ENCODE measurements around the gene PTGIR. TPM values are rescaled to one million over a fixed set of nuclear protein-coding genes. Genes with fewer than 3 reads are reported as not detected.

Gene PTGIR
- total RNA-seq, 2 experiments from 2014 or later, result 24.2 to 24.8 TPM

GRCh38 chr19:46621191-46622117, 3.4 kb downstream of the PTGIR start:
- ChIA-PET CTCF (interaction anchor here (0.8 to 1.3 kb wide), 5 partner anchors 7 to 51 kb away, joined by 3 to 4 read pairs (median 3); no protein-coding TSS in a partner anchor), POLR2A (no interaction called here)

- POLR2A ChIA-PET, result interaction anchor here (1.3 kb wide), 1 partner anchor 9 kb away, joined by 3 read pairs; no protein-coding TSS in a partner anchor
- CTCF ChIA-PET, result interaction anchor here (0.8 to 2.5 kb wide), 2 partner anchors 9 to 108 kb away, joined by 4 to 9 read pairs; no protein-coding TSS in a partner anchor
These were observed 4.2 kb downstream of the PTGIR start for GRCh38 chr19:46620716-46621115.

DNA sequence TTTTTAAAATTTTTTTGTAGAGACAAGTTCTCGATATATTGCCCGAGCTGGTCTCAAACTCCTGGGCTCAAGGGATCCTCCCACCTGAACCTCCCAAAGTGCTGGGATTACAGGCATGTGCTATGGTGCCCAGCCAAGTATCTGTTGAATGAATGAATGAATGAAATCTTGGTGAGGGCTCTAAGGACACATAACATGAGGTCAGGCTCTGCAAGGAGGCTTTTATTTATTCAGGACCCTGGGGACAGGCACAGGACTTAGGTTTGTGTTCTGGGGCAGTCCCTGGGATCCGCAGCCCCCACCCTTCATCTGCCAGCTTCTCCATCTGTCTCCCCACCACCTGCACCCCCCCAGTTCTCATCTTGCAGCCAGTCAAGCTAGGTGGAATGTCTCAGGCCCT, 4.6 kb downstream of the PTGIR start:
- CTCF ChIA-PET, result interaction anchor here (2.5 to 10.1 kb wide), 2 partner anchors 41 to 108 kb away, joined by 9 to 112 read pairs; partner anchors contain the start of gene DACT3

GRCh38 chr19:46618670-46619231, 6.1 kb downstream of the PTGIR start:
- ChIA-PET CTCF (interaction anchor here (1.0 to 10.1 kb wide), 3 partner anchors 9 to 110 kb away, joined by 3 to 112 read pairs (median 9); partner anchors contain the start of gene DACT3), POLR2A (no interaction called here)

More for the DNA sequence above, 4.6 kb downstream of the PTGIR start:
- POLR2A ChIA-PET, result interaction anchor here (1.3 kb wide), 1 partner anchor 9 kb away, joined by 3 read pairs; no protein-coding TSS in a partner anchor

DNA sequence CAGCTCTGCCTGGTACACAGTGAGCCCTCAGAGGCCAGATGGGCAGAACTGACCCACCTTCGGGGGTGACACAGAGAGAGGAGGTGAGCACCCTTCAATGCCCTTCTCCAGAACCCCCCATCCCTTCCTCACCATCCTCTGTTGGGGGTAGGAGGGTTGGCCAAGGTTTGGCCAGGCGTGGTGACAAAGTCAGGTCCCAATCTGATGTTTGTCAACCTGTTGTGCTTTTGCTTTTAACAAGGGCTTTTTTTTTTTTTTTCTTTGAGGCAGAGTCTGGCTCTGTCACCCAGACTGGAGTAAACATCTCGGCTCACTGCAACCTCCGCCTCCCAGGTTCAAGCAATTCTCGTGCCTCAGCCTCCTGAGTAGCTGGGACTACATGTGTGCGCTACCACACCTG, 7.3 kb downstream of the PTGIR start:
- POLR2A ChIA-PET, result interaction anchor here (0.6 kb wide), 1 partner anchor 16 kb away, joined by 4 read pairs; no protein-coding TSS in a partner anchor
- CTCF ChIA-PET, result interaction anchor here (1.0 to 10.1 kb wide), 3 partner anchors 15 to 44 kb away, joined by 3 to 112 read pairs (median 11); partner anchors contain the start of genes CALM3 and DACT3

DNA sequence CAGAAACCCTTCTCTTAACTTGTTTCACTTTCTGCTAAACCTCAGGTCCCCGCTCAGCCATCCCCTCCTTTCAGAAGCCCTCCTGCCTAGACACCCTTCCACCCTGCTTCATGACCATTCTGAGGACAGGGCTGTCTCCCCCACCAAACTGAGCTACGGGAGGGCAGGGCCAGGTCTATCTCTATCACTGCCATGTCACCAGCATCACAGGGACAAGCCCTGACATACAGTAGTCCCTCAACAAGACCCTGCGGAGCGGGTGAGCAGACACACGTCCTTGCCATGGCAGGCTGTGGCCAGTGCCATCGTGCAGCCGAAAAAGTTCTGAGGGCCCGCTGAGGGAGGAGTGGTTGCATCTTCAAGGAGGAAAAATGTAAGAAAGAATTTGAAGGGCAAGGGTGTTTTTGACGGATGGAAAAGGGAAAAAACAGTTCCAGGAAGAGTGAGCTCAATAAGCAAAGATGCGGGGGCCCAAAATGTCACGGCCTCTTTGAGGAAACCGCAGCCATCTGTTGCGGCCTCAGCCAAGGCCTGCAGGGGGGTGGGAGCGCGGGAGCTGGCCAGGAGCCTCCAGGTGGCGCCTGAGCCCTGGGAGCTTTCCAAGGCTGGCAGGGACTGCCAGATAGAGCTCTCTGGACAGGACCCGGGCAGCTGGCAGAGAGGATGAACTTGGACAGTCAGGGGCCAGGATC, 8.1 kb downstream of the PTGIR start:
- CTCF ChIA-PET, result interaction anchor here (0.6 to 10.1 kb wide), 6 partner anchors 11 to 222 kb away, joined by 3 to 112 read pairs (median 5); partner anchors contain the start of genes CALM3 and DACT3
- POLR2A ChIA-PET, result interaction anchor here (0.9 kb wide), 1 partner anchor 16 kb away, joined by 3 read pairs; no protein-coding TSS in a partner anchor

- ChIA-PET CTCF (interaction anchor here (0.7 to 10.1 kb wide), 5 partner anchors 11 to 222 kb away, joined by 3 to 112 read pairs (median 11); partner anchors contain the start of genes CALM3 and DACT3), POLR2A (interaction anchor here (0.9 kb wide), 1 partner anchor 15 kb away, joined by 3 read pairs; no protein-coding TSS in a partner anchor)
These were observed 8.9 kb downstream of the PTGIR start for GRCh38 chr19:46615966-46616365.

GRCh38 chr19:46614114-46614722, 10.7 kb downstream of the PTGIR start:
- ChIA-PET POLR2A (interaction anchor here (1.1 kb wide), 1 partner anchor 14 kb away, joined by 3 read pairs; no protein-coding TSS in a partner anchor), CTCF (interaction anchor here (0.5 to 10.1 kb wide), 15 partner anchors 8 to 310 kb away, joined by 3 to 112 read pairs (median 4); partner anchors contain the start of genes CALM3 and DACT3)

DNA sequence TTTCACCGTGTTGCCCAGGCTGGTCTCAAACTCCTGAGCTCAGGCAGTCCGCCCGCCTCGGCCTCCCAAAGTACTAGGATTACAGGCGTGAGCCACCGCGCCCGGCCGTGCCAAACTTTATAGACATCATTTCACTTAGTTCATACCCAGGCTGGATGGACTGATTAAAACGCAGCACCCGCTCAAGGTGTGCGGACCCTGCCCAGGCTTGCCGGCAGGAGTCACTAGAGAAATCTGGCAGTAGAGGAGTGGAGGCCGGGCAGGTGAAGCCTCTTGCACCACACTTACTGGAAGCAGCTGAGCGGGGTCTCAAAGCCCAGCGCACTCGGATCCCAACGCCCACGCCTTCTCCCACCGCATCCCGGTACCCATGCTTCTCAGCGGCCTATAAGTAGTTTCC, 11.4 kb downstream of the PTGIR start:
- ChIA-PET POLR2A (interaction anchor here (1.1 kb wide), 1 partner anchor 13 kb away, joined by 3 read pairs; no protein-coding TSS in a partner anchor), CTCF (interaction anchor here (0.7 to 10.1 kb wide), 15 partner anchors 8 to 262 kb away, joined by 3 to 112 read pairs (median 4); partner anchors contain the start of genes CALM3 and DACT3)

GRCh38 chr19:46611776-46612175, 13.1 kb downstream of the PTGIR start:
- POLR2A ChIA-PET, result interaction anchor here (1.0 to 3.1 kb wide), 2 partner anchors 8 to 10 kb away, joined by 3 to 30 read pairs; partner anchors contain the start of gene CALM3
- CTCF ChIA-PET, result interaction anchor here (0.6 to 10.1 kb wide), 10 partner anchors 9 to 229 kb away, joined by 3 to 112 read pairs (median 4); partner anchors contain the start of genes CALM3, DACT3 and GNG8

DNA sequence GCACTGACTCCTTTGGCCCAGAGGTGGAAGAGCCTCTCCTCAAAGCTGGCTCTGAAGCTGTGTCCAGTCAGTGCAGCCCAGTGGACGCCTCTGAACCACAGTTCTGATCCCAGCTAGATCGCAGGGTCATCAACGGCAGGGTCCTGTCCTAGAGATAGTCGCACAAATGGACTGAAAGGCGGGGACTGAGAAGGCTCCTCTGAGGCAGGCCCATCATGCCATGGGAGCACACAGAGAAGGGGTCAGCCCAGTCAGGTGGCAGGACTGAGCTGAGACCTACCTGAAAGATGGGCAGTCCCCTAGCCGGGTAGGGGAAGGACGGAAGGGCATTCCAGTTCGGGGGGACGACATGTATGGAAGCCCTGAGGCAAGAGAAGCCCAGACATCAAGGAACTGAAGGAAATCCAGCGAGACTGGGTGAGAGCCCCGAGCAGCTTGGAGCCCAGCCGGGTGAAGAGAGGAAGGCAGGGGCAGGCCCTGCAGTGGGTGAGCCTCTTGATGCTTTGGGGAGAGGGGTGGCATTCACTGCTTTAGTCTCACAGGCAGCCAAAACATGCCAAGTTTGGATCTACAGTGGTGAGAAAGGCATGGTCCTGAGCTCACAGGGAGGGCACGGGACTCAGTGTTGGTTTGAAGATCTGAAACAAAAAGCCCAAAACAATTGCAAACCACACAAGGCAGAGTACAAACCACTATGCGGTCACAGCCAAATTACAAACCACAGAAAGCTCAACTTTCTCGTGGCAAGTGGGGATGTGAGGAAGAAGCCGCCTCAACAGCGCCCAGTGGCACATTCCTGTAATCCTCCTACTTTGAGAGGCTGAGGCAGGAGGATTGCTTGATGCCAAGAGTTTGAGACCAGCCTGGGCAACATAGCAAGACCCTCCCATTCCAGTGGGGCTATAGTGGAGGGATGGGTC, 13.8 kb downstream of the PTGIR start:
- ChIA-PET POLR2A (interaction anchor here (1.0 to 3.1 kb wide), 2 partner anchors 9 kb away, joined by 3 to 30 read pairs; partner anchors contain the start of gene CALM3), CTCF (interaction anchor here (0.9 to 10.1 kb wide), 5 partner anchors 9 to 229 kb away, joined by 3 to 112 read pairs (median 4); partner anchors contain the start of genes CALM3, DACT3 and GNG8)

DNA sequence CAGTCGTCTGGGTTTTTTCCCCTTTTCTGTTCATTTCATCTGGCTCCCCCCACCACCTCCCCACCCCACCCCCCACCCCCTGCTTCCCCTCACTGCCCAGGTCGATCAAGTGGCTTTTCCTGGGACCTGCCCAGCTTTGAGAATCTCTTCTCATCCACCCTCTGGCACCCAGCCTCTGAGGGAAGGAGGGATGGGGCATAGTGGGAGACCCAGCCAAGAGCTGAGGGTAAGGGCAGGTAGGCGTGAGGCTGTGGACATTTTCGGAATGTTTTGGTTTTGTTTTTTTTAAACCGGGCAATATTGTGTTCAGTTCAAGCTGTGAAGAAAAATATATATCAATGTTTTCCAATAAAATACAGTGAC, 14.5 kb downstream of the PTGIR start:
- ChIA-PET CTCF (interaction anchor here (0.9 to 10.1 kb wide), 5 partner anchors 8 to 51 kb away, joined by 3 to 112 read pairs (median 5); partner anchors contain the start of genes CALM3 and DACT3), POLR2A (interaction anchor here (3.1 kb wide), 1 partner anchor 9 kb away, joined by 30 read pairs; the partner anchor contains the start of gene CALM3)

GRCh38 chr19:46609511-46610412, 15.1 kb downstream of the PTGIR start:
- POLR2A ChIA-PET, result interaction anchor here (0.7 to 3.1 kb wide), 2 partner anchors 8 to 9 kb away, joined by 3 to 30 read pairs; partner anchors contain the start of gene CALM3
- CTCF ChIA-PET, result interaction anchor here (0.9 to 1.7 kb wide), 3 partner anchors 9 to 52 kb away, joined by 3 to 5 read pairs (median 3); no protein-coding TSS in a partner anchor

DNA sequence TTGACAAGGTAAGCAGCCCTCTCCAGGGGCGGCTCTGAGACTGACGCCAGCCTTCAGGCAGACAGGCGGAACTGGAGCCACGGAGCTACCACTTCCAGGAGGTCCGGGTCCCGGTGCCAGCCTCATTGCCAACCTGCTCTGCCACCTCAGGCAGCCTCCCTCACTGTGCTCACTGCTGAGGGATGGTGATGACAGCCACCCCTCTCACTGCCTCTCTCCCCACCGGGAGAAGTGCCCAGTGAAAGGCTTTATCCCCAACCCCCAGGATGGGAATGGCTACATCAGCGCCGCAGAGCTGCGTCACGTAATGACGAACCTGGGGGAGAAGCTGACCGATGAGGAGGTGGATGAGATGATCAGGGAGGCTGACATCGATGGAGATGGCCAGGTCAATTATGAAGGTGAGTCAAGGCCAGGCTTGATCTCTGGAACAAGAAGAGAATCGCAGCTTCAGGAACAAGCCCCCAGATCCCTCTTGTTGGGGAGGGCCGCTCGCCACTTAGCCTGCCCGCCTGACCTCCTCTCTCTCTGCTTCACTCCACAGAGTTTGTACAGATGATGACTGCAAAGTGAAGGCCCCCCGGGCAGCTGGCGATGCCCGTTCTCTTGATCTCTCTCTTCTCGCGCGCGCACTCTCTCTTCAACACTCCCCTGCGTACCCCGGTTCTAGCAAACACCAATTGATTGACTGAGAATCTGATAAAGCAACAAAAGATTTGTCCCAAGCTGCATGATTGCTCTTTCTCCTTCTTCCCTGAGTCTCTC, 16.1 kb downstream of the PTGIR start:
- ChIA-PET POLR2A (no interaction called here), CTCF (interaction anchor here (1.7 kb wide), 1 partner anchor 53 kb away, joined by 5 read pairs; no protein-coding TSS in a partner anchor)

GRCh38 chr19:46608178-46608577, 16.7 kb downstream of the PTGIR start:
- ChIA-PET CTCF (interaction anchor here (0.5 kb wide), 1 partner anchor 142 kb away, joined by 3 read pairs; no protein-coding TSS in a partner anchor), POLR2A (no interaction called here)

Measured in activated CD8-positive, alpha-beta memory T cell treated with anti-CD3 and anti-CD28 coated beads for 36 hours (primary cell).